HFFc6 (cell line): ENCODE measurements around the gene UQCC5. TPM values are rescaled to one million over a fixed set of nuclear protein-coding genes. Genes with fewer than 3 reads are reported as not detected.

Experiments
- DNase-seq: peaks from one replicate; pipeline ENCODE4 v3.0.0-alpha.2; 2018
- H3K27ac Mint-ChIP-seq: 2 replicates; pipeline ENCODE4 v1.8.0; 2020; ENCODE audit warnings: mild to moderate bottlenecking, mixed read lengths
- H3K27me3 Mint-ChIP-seq: 2 replicates; pipeline ENCODE4 v1.8.0; 2021; ENCODE audit warnings: mild to moderate bottlenecking, moderate library complexity, mixed read lengths; ENCODE audit not compliant: insufficient read depth
- H3K36me3 Mint-ChIP-seq: 2 replicates; pipeline ENCODE4 v1.8.0; 2021; ENCODE audit warnings: low read depth, mixed read lengths
- H3K4me1 Mint-ChIP-seq: 2 replicates; pipeline ENCODE4 v1.8.0; 2020; ENCODE audit warnings: low read depth, mixed read lengths
- H3K4me3 Mint-ChIP-seq: 2 replicates; pipeline ENCODE4 v1.8.0; 2020; ENCODE audit warnings: mild to moderate bottlenecking, moderate library complexity, mixed read lengths
- H3K9me3 Mint-ChIP-seq: 2 replicates; pipeline ENCODE4 v1.8.0; 2020; ENCODE audit warnings: mild to moderate bottlenecking, mixed read lengths
- CTCF ChIP-seq: fragments of 200-600 bp; sonication (generic); IDR thresholded peaks from 2 replicates; pipeline ENCODE4 v1.5.0; 2021; ENCODE audit warnings: antibody characterized with exemption, mild to moderate bottlenecking
- total RNA-seq, 6 experiments: library from RNA; stranded (reverse); fragmentation: NEBNext Ultra II Directional; extraction: Animal tissue kit (Norgen Biotek cat#: 25700); gene quantifications; 2 replicates in 1 of 6; 3 replicates in 5 of 6; pipeline ENCODE4 v1.2.3, GENCODE V29; 2021

The UQCC5 gene
- total RNA-seq, 6 experiments from 2014 or later = 22.2 to 38.4 (median 28.3) TPM

- Mint-ChIP-seq H3K4me1 (peaks cover 8% of the 10 kb centered on the region), H3K27me3 (peaks cover 18% of the 10 kb centered on the region), H3K36me3 (no peaks in the 10 kb centered on the region), H3K4me3 (peak overlapping the region; percentile 2; the same call in 1 of the 2 replicates), H3K9me3 (no peaks in the 10 kb centered on the region), H3K27ac (peak overlapping the region; percentile 30; the same call in 1 of the 2 replicates)
- no peak for TF ChIP-seq CTCF
- peak; percentile 75 for DNase-seq
Measured at GRCh38 chr3:52507359-52507758, 29.0 kb upstream of the UQCC5 start.

- Mint-ChIP-seq H3K4me3 (no peak overlapping the region), H3K4me1 (peaks cover 8% of the 10 kb centered on the region), H3K27ac (no peak overlapping the region), H3K9me3 (no peaks in the 10 kb centered on the region), H3K27me3 (peaks cover 22% of the 10 kb centered on the region), H3K36me3 (no peaks in the 10 kb centered on the region)
- TF ChIP-seq CTCF = peak; percentile 21; the same call in 1 of the 2 replicates
- no peak for DNase-seq
Measured at GRCh38 chr3:52509753-52510328, 26.6 kb upstream of the UQCC5 start.

GRCh38 chr3:52511509-52511908, 24.9 kb upstream of the UQCC5 start:
- no peak for TF ChIP-seq CTCF
- no peaks in the 10 kb centered on the region for H3K9me3 Mint-ChIP-seq
- no peak overlapping the region for H3K27ac Mint-ChIP-seq
- peaks cover 19% of the 10 kb centered on the region for H3K27me3 Mint-ChIP-seq
- no peaks in the 10 kb centered on the region for H3K36me3 Mint-ChIP-seq
- H3K4me1 Mint-ChIP-seq = peaks cover 8% of the 10 kb centered on the region
- no peak for DNase-seq
- H3K4me3 Mint-ChIP-seq = no peak overlapping the region

DNA sequence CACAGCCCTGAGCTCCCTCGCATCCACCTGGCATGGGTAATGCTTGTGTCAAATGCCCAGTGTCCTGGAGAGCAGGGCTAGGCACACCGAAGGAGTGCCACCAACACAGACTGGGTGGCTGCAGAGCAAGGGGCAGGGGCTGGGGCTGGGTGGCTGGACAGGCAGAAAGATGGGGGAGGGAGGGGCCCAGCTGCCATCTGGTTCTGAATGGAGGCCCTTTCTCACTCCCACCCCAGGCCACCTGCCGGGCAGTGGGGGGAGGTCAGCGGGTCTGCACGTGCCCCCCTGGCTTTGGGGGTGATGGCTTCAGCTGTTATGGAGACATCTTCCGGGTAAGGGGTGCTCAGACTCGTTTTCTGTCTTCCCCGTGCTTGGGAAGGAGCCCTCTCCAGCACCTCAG, 24.3 kb upstream of the UQCC5 start:
- DNase-seq = no peak
- TF ChIP-seq CTCF = no peak
- Mint-ChIP-seq H3K9me3 (no peaks in the 10 kb centered on the region), H3K27ac (no peak overlapping the region), H3K4me1 (peaks cover 6% of the 10 kb centered on the region), H3K4me3 (no peak overlapping the region), H3K27me3 (peaks cover 17% of the 10 kb centered on the region), H3K36me3 (no peaks in the 10 kb centered on the region)

DNA sequence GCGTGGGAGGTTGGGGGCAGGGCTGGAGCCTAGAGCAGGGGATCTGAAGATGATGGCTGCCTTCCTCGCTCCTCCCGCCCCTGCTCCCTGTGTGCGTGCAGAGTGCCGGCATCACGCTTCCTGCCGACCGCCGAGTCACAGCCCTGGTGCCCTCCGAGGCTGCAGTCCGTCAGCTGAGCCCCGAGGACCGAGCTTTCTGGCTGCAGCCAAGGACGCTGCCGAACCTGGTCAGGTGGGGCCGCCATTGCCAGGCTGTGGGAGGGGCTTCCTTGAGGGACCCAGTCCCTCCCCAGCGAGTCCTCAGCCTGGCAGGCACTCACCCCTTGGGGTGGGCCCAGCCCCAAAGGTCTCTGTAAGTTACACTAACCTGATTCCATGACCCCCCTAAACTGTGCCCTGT, 23.7 kb upstream of the UQCC5 start:
- Mint-ChIP-seq H3K27me3 (peaks cover 15% of the 10 kb centered on the region), H3K27ac (no peak overlapping the region), H3K9me3 (no peaks in the 10 kb centered on the region), H3K36me3 (no peaks in the 10 kb centered on the region), H3K4me3 (no peak overlapping the region), H3K4me1 (no peaks in the 10 kb centered on the region)
- TF ChIP-seq CTCF = no peak
- no peak for DNase-seq

- Mint-ChIP-seq H3K9me3 (no peaks in the 10 kb centered on the region), H3K36me3 (no peaks in the 10 kb centered on the region), H3K4me1 (no peaks in the 10 kb centered on the region), H3K27me3 (peaks cover 15% of the 10 kb centered on the region), H3K4me3 (no peak overlapping the region), H3K27ac (no peak overlapping the region)
- DNase-seq = no peak
- no peak for TF ChIP-seq CTCF
Measured at GRCh38 chr3:52513281-52513680, 23.1 kb upstream of the UQCC5 start.
